Colonic mucosa (tissue), 4 donors: Measurements from ENCODE around the gene CTSA. TPM values are rescaled to one million over a fixed set of nuclear protein-coding genes. Genes with fewer than 3 reads are reported as not detected.

Source experiments
- DNase-seq: peaks from one replicate; pipeline ENCODE4 v3.0.0-alpha.2; 2020
- H3K27ac ChIP-seq: fragments of 200-600 bp; one replicate; pipeline ENCODE4 v1.8.0; 2021
- H3K27me3 ChIP-seq: fragments of 200-600 bp; one replicate; pipeline ENCODE4 v1.8.0; 2021
- H3K36me3 ChIP-seq: fragments of 200-600 bp; one replicate; pipeline ENCODE4 v1.8.0; 2021
- H3K4me1 ChIP-seq: fragments of 200-600 bp; one replicate; pipeline ENCODE4 v1.8.0; 2021; ENCODE audit warnings: mild to moderate bottlenecking
- H3K4me3 ChIP-seq: fragments of 200-600 bp; one replicate; pipeline ENCODE4 v1.8.0; 2021
- H3K9ac ChIP-seq, 2 donors: one replicate each; pipeline ENCODE4 v1.7.0; 2013; ENCODE audit warnings: control low read depth in 2 of 2, low read depth in 2 of 2, low read length in 2 of 2
- H3K9me3 ChIP-seq: fragments of 200-600 bp; one replicate; pipeline ENCODE4 v1.8.0; 2021
- intact Hi-C: fragments of 100-400 bp; cut with DNase I; formaldehyde crosslinking; loops from one replicate; pipeline ENCODE4 v1.14.1; 2022
- total RNA-seq, 2 donors: library from RNA; stranded (reverse); fragmentation: NEBNext Ultra II Directional in 1 of 2; extraction: Animal tissue kit (Norgen Biotek cat#: 25700) in 1 of 2; gene quantifications; one replicate each; pipeline ENCODE4 v1.2.1, GENCODE V29; 2021
- TF ChIP-seq, protein P1 (sequence below): fragments of 200-600 bp; IDR thresholded peaks from one replicate; pipeline ENCODE4 v1.8.0; 2022; ENCODE audit warnings: antibody characterized with exemption, mild to moderate bottlenecking
- donor health status: healthy.
- donor health status: DM: no; HTN: no; CAD: no.
- donor health status: DM: no; HTN: no; CAD: no.

CTSA gene
- total RNA-seq, 2 donors from 2014 or later: 273 to 366 TPM

DNA sequence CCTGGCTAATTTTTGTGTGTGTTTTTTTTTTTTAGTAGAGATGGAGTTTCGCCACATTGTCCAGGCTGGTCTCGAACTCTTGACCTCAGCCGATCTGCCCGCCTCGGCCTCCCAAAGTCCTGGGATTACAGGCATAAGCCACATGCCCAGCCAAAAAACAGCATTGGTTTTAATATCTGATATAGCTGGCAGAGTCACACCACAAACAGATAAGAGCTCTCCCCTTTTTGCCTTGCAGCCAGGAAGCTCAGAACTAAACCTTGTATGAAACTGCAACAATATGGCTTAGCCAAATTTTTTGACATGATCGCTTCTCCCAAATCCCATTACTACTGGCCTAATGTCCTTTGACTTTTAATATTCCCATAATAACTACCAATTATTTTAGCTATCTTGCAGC, 38.8 kb upstream of the CTSA start:
- Histone ChIP-seq H3K27me3 (no peaks in the 10 kb centered on the region), H3K36me3 (no peaks in the 10 kb centered on the region), H3K4me3 (no peak overlapping the region), H3K27ac (no peak overlapping the region), H3K9ac (no peak overlapping the region), H3K4me1 (peaks cover 6% of the 10 kb centered on the region), H3K9me3 (no peaks in the 10 kb centered on the region)
- DNase-seq: no peak
- TF ChIP-seq, protein P1, sequence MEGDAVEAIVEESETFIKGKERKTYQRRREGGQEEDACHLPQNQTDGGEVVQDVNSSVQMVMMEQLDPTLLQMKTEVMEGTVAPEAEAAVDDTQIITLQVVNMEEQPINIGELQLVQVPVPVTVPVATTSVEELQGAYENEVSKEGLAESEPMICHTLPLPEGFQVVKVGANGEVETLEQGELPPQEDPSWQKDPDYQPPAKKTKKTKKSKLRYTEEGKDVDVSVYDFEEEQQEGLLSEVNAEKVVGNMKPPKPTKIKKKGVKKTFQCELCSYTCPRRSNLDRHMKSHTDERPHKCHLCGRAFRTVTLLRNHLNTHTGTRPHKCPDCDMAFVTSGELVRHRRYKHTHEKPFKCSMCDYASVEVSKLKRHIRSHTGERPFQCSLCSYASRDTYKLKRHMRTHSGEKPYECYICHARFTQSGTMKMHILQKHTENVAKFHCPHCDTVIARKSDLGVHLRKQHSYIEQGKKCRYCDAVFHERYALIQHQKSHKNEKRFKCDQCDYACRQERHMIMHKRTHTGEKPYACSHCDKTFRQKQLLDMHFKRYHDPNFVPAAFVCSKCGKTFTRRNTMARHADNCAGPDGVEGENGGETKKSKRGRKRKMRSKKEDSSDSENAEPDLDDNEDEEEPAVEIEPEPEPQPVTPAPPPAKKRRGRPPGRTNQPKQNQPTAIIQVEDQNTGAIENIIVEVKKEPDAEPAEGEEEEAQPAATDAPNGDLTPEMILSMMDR: no peak
- intact Hi-C loops: no loop called here

DNA sequence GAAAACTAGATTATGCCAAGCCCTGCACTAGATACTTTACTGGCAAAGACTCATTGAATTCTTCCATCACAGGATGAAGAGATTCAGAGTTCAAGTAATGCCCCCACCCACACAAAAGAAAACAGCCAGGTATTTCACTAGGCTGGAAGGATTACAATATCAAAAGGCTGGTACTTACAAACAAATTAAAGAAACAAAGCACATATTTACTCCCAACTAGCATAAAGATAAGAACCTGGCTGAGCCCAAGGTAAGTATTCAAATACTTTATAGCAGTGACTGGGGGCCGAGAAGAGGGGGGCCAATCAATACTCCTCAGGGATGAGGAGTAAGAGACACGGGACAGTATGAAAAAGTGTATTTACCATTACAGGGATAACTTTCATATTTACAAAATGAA, 37.7 kb upstream of the CTSA start:
- Histone ChIP-seq H3K36me3 (no peaks in the 10 kb centered on the region), H3K9ac (no peak overlapping the region), H3K4me1 (peaks cover 11% of the 10 kb centered on the region), H3K27me3 (no peaks in the 10 kb centered on the region), H3K4me3 (no peak overlapping the region), H3K9me3 (no peaks in the 10 kb centered on the region), H3K27ac (no peak overlapping the region)
- TF ChIP-seq, protein P1: no peak
- intact Hi-C loops: no loop called here
- no peak for DNase-seq

DNA sequence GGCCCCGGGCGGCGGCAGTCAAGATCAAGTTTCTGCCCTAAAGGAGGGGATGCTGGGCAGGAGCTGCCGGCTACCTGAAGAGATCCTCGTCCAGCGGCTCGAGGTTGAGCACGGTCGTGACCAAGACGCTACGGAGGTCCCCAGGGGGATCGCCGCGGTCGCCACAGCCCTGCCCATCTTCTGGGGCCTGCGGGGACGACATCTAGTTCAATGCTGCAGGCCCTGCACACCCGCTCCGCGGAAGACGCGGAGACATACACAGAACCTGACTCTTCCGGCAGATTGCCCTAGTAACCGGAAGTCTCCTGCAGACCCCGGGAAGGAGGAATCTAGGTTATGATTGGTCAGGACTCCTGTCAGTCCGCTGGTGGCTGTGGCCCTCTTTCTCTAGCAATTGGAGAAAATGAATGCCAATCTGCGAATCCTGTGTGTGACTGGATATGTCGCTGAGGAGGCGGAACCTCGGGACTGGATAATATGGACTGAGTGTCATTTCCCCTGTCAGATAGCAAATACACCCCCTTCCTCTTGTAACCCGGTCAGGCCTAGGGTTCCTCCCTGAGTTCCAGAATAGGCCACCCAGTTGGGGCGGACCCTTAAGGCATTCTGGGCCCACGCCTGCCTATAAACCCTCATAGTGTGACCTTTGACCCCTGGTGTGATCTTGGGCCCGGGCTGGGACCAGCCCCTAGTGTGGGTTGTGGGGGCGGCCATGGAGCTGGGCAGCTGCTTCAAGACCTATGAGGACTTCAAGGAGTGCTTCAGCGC, 33.8 kb upstream of the CTSA start, which contains the start of the genes ACOT8 and ZSWIM3:
TSS of gene ACOT8 (minus strand) at position 279 of the 768 bp plus-strand sequence. CDS start at position 202, 77 bp downstream.
TSS of gene ZSWIM3 (plus strand) at position 501 of the 768 bp plus-strand sequence. CDS start at position 713, 212 bp downstream.
- TF ChIP-seq, protein P1: no peak
- peaks cover 17% of the 10 kb centered on the region for H3K4me1 ChIP-seq
- intact Hi-C loops: no loop called here
- H3K9ac ChIP-seq: peak within 1 kb of the TSS; percentile 87
- peak within 1 kb of the TSS; percentile 91 for H3K4me3 ChIP-seq
- no peaks in the 10 kb centered on the region for H3K27me3 ChIP-seq
- no peaks in the 10 kb centered on the region for H3K36me3 ChIP-seq
- DNase-seq: peak; percentile 99
- peak within 1 kb of the TSS; percentile 80 for H3K27ac ChIP-seq
- no peaks in the 10 kb centered on the region for H3K9me3 ChIP-seq

DNA sequence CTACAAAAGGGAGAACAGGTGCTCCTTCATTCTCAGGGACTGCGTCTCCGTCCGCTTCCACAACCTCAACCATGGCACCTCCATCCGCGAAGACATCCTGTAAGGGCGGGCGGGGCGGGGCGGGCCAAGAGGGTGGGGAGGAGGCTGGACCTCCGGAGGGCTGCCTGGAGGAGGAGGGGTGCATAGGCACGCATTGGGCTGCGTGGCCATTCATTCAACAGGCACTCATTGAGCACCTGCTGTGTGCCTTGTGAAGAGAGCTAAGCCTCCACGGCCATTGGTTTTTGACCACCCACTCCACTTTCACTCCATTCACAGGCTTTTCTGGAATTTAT, 33.3 kb upstream of the CTSA start:
- H3K4me1 ChIP-seq: peaks cover 17% of the 10 kb centered on the region
- TF ChIP-seq, protein P1: no peak
- H3K9ac ChIP-seq: peak overlapping the region; percentile 75 to 87
- no peaks in the 10 kb centered on the region for H3K9me3 ChIP-seq
- DNase-seq: no peak
- H3K36me3 ChIP-seq: no peaks in the 10 kb centered on the region
- H3K4me3 ChIP-seq: peak overlapping the region; percentile 91
- H3K27me3 ChIP-seq: no peaks in the 10 kb centered on the region
- intact Hi-C loops: no loop called here
- H3K27ac ChIP-seq: peak overlapping the region; percentile 80

DNA sequence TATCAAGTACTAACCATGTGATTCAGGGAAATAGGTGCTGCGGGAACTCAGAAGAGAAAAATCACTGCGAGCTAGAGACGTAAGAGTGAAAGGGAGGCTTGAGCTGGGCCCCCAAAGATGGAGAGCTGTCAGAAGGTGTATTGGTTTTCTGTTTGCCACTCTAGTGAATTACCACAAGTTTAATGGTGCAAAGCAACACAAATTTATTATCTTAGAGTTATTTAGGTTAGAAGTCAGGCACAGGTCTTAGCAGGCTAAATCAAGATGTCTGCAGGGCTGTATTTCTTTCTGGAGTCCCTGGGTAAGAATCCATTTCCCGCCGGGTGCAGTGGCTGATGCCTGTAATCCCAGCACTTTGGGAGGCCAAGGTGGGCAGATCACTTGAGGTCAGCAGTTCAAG, 31.2 kb upstream of the CTSA start:
- Histone ChIP-seq H3K4me3 (no peak overlapping the region), H3K4me1 (peaks cover 17% of the 10 kb centered on the region), H3K9ac (no peak overlapping the region), H3K27me3 (no peaks in the 10 kb centered on the region), H3K9me3 (no peaks in the 10 kb centered on the region), H3K36me3 (no peaks in the 10 kb centered on the region), H3K27ac (no peak overlapping the region)
- intact Hi-C loops: no loop called here
- TF ChIP-seq, protein P1: no peak
- DNase-seq: no peak
